MG63 (cell line): Measurements from ENCODE around the gene BDKRB1. TPM values are rescaled to one million over a fixed set of nuclear protein-coding genes. Genes with fewer than 3 reads are reported as not detected.

ENCODE experiments used
- DNase-seq: peaks from one replicate; pipeline ENCODE4 v3.0.0-alpha.2; 2020
- H3K27me3 ChIP-seq: fragments of 250-450 bp; sonication (Bioruptor Pico); 2 replicates; pipeline ENCODE4 v1.5.1; 2020; ENCODE audit warnings: mild to moderate bottlenecking, moderate library complexity
- H3K36me3 ChIP-seq: fragments of 250-450 bp; sonication (Bioruptor Pico); 2 replicates; pipeline ENCODE4 v1.5.1; 2020; ENCODE audit warnings: mild to moderate bottlenecking, moderate library complexity
- H3K4me3 ChIP-seq: fragments of 250-450 bp; sonication (Bioruptor Pico); 2 replicates; pipeline ENCODE4 v1.5.1; 2020; ENCODE audit warnings: mild to moderate bottlenecking, moderate library complexity
- H3K9me3 ChIP-seq: fragments of 250-450 bp; sonication (Bioruptor Pico); 2 replicates; pipeline ENCODE4 v1.5.1; 2020; ENCODE audit warnings: mild to moderate bottlenecking, moderate library complexity
- total RNA-seq: library from RNA; depleted of rRNA; stranded (reverse); fragments of >200 nt; shearing (Covaris generic); gene quantifications from 2 replicates; pipeline ENCODE4 v1.2.3, GENCODE V29; 2014; ENCODE audit warnings: low replicate concordance; rRNA removed

The BDKRB1 gene
- total RNA-seq, 1 experiment from 2014 or later = 30.5 TPM

- Histone ChIP-seq H3K27me3 (no peaks in the 10 kb centered on the region), H3K4me3 (no peak overlapping the region), H3K36me3 (no peaks in the 10 kb centered on the region), H3K9me3 (no peaks in the 10 kb centered on the region)
- DNase-seq = no peak
Measured at GRCh38 chr14:96284430-96284829, 28.4 kb downstream of the BDKRB1 start.

DNA sequence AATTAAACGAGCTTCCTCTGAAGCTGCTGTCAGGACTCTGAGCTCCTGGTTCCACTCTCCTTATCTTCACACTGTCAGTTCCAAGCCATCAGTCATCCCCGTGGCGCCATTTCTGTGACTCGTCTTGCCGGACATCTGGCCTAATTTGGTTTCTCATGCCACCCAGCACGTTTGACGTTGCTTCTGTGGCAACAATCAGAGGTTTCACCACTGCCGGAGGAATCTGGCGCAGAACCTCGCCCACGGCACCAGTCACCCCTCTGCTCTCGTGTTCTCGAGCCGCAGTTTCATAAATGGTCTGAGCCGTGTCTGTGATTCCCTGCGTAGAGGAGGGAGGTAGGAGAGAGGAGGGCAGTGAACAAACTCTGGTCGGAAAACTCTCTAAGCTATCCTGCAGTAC is 29.7 kb downstream of the BDKRB1 start:
- H3K27me3 ChIP-seq = no peaks in the 10 kb centered on the region
- no peak overlapping the region for H3K4me3 ChIP-seq
- H3K9me3 ChIP-seq = no peaks in the 10 kb centered on the region
- DNase-seq = no peak
- no peaks in the 10 kb centered on the region for H3K36me3 ChIP-seq

- H3K36me3 ChIP-seq = no peaks in the 10 kb centered on the region
- no peaks in the 10 kb centered on the region for H3K9me3 ChIP-seq
- H3K27me3 ChIP-seq = no peaks in the 10 kb centered on the region
- no peak overlapping the region for H3K4me3 ChIP-seq
- DNase-seq = no peak
Measured at GRCh38 chr14:96286251-96286650, 30.2 kb downstream of the BDKRB1 start.

DNA sequence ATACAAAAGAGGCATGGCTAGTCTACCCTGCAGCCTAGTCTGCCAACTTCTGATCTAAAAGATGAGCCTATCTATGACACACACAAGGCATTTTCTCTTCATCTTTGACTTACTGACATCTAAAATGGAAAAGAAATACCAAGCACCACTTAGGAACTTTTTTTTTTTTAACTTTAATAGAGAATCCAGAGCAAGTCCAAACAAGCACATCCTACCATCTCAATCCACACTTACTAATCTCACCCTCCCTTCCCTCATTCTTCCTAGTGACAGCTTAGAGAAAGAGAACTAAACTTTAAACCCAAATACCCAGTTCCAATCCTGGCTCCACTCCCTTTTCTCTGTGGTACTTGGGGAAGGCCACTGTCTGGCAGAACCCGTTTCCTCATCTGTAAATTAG is 31.8 kb downstream of the BDKRB1 start:
- no peaks in the 10 kb centered on the region for H3K9me3 ChIP-seq
- no peak overlapping the region for H3K4me3 ChIP-seq
- DNase-seq = no peak
- no peaks in the 10 kb centered on the region for H3K27me3 ChIP-seq
- no peaks in the 10 kb centered on the region for H3K36me3 ChIP-seq

GRCh38 chr14:96294246-96294645 is 38.2 kb downstream of the BDKRB1 start:
- no peak for DNase-seq

GRCh38 chr14:96297000-96297399 is 41.0 kb downstream of the BDKRB1 start:
- DNase-seq = no peak
- no peaks in the 10 kb centered on the region for H3K27me3 ChIP-seq
- H3K36me3 ChIP-seq = no peaks in the 10 kb centered on the region; the same call in 1 of the 2 replicates
- H3K4me3 ChIP-seq = no peak overlapping the region
- H3K9me3 ChIP-seq = no peaks in the 10 kb centered on the region

More at GRCh38 chr14:96294246-96294645, 38.2 kb downstream of the BDKRB1 start:
- H3K4me3 ChIP-seq = no peak overlapping the region
- no peaks in the 10 kb centered on the region for H3K36me3 ChIP-seq
- H3K27me3 ChIP-seq = no peaks in the 10 kb centered on the region
- no peaks in the 10 kb centered on the region for H3K9me3 ChIP-seq

DNA sequence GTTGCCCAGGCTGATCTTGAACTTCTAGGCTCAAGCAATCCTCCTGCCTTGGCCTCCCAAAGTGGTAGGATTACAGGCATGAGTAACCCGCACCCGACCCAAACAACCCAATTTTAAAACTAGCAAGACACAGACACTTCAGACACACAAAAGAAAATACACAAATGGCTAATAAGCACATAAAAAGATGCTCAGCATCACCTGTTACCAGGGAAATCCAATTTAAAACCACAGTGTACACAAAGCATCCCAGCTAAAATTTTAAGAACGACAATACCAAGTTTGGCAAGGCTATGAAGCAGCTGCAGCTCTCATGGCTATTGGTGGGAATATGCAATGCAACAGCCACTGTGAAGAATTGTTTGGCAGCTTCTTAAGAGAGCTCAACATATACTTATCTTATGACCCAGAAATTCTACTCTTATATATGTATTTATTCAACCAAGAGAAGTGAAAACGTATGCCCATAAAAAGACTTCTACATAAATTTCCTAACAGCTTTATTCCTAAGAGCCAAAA is 42.0 kb downstream of the BDKRB1 start:
- Histone ChIP-seq H3K4me3 (no peak overlapping the region), H3K36me3 (no peaks in the 10 kb centered on the region; the same call in 1 of the 2 replicates), H3K9me3 (no peaks in the 10 kb centered on the region), H3K27me3 (no peaks in the 10 kb centered on the region)
- no peak for DNase-seq

DNA sequence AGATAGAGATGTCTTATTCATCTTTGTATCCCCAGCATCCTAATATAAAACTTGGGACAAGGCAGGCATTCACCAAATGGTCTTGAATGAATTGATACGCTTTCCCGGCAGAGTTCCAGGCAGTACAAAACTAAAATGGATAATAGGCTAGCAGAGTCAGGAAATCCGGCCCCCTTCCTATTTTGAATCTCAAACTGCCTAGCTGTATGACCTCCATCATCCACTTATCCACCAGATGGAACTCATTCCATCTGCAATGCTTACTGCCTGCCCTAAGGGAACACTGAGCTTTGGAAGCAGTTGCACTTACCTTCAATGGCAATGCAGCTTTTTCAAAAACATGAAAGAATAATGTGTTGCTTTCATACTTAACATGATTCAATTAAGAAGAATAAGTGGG is 43.4 kb downstream of the BDKRB1 start:
- Histone ChIP-seq H3K4me3 (no peak overlapping the region), H3K27me3 (no peaks in the 10 kb centered on the region), H3K9me3 (no peaks in the 10 kb centered on the region), H3K36me3 (no peaks in the 10 kb centered on the region; the same call in 1 of the 2 replicates)
- no peak for DNase-seq

DNA sequence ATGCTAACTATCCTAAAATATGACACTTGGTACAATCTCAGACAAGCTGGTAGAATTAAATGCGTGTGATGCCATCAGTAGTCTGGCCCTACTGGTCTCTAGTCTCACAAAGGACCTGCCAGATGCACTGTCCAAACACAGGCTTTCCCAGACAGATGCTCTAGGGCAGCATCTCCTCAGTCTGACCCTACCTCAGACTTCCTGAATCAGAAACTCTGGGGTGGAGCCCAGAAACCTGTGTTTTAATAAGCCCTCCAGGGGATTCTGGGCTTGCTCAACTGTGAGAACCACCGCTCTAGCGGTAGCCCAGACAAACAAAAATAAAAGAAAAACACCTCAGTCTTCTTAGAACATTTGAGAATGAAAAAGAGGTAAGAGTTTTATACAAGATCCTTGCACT is 48.0 kb downstream of the BDKRB1 start:
- Histone ChIP-seq H3K36me3 (no peaks in the 10 kb centered on the region; the same call in 1 of the 2 replicates), H3K4me3 (no peak overlapping the region), H3K27me3 (no peaks in the 10 kb centered on the region), H3K9me3 (no peaks in the 10 kb centered on the region)
- DNase-seq = no peak

DNA sequence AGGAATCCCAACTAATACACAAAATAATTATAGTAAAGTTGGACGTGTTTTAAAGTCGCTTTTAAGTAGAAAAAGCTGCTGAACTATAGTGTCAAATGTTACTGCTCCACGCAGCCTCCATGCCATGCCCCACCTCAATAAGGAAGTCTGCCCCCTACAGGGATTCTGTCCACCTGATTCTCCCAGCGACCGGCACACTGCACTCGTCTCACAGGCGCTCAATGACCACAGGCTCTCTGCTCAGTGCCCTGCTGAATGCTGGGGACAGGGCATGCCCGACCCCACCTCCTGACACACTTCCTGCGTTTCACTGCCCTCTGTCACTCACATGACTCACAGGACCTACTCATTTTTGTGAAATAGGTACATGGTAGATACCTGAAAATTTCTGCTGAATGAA is 48.9 kb downstream of the BDKRB1 start:
- Histone ChIP-seq H3K27me3 (no peaks in the 10 kb centered on the region), H3K36me3 (no peaks in the 10 kb centered on the region; the same call in 1 of the 2 replicates)

DNA sequence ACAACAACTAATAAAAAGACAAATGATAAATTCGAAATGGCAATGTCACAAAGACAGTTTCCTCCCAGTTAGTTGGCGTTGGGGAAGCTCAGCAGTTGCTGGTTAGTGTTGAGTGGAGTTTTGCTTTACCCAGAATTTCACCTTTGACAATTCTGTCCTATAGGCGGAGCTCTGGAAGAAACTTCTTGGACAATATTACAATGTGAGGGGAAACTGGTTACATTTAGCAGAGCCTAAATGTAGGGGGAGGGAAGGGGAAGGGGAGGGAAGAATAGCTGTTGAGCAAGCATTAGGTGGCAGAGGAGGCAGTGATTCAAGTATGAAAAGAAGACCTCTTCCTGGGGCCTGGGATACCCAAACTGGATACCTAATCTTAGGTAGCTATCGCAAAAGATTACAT is 51.4 kb downstream of the BDKRB1 start:
- H3K27me3 ChIP-seq = no peaks in the 10 kb centered on the region
- DNase-seq = no peak
- H3K4me3 ChIP-seq = no peak overlapping the region
- H3K9me3 ChIP-seq = no peaks in the 10 kb centered on the region
- H3K36me3 ChIP-seq = no peaks in the 10 kb centered on the region

More for the DNA sequence above, 48.9 kb downstream of the BDKRB1 start:
- H3K4me3 ChIP-seq = no peak overlapping the region
- H3K9me3 ChIP-seq = no peaks in the 10 kb centered on the region
- no peak for DNase-seq

DNA sequence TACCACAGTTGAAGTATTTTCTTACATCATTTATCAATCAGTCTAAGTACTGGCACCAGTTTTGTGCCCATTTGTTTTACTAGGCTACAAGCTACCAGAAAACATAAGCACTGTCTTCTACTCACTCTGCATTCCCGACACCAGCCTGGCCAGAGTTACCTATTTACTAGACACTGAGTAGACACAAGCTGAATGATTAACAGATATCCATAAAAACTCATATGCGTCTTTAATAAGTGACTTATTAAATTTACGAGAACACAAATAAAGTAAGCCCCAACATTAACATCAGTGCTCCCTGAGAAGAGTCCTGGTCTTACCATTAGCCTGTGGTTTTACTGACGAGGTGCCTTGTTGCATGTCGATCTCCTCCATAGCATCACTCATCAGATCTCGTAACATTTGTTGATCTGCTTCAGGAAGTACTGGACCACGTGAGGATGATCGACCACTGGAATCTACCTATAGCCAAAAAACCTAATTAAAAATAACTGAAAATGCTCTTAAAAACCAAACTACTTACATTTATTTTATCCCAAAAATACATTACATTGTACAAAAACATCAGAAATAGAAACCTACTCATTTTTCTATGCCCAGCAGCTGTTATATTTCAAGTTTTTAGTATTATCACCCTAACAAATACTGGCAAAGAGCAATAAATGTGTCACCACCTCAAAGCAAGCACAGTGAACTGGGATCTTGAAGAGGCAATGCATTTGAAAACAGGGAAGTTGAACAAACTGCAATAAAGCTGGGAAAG is 53.3 kb downstream of the BDKRB1 start:
- Histone ChIP-seq H3K27me3 (no peaks in the 10 kb centered on the region), H3K36me3 (no peaks in the 10 kb centered on the region), H3K4me3 (no peak overlapping the region), H3K9me3 (no peaks in the 10 kb centered on the region)
- no peak for DNase-seq

DNA sequence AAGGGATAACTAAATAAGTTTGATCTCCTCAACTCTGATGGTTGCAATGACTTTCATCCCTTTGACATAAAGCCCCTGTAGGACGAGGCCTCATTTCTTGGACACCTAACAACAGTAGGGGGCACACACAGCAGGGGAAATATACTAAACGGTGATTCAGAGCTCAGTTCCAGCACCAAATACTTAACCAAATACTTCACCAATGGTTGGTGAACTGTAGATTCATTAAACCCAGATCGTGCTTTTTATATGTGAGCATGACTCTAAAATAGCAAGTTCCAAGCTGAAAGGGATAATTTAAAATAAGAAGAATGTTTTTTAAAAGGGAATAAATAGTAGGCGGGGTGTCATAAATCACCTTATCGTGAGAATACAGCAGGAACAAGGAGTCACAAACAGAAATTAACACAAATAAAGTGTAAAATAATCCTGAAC is 53.9 kb downstream of the BDKRB1 start:
- DNase-seq = no peak
- Histone ChIP-seq H3K36me3 (no peaks in the 10 kb centered on the region; the same call in 1 of the 2 replicates), H3K27me3 (no peaks in the 10 kb centered on the region), H3K4me3 (no peak overlapping the region), H3K9me3 (no peaks in the 10 kb centered on the region)

- H3K36me3 ChIP-seq = no peaks in the 10 kb centered on the region; the same call in 1 of the 2 replicates
- DNase-seq = no peak
- H3K4me3 ChIP-seq = no peak overlapping the region
- no peaks in the 10 kb centered on the region for H3K27me3 ChIP-seq
- no peaks in the 10 kb centered on the region for H3K9me3 ChIP-seq
Measured at GRCh38 chr14:96310906-96311305, 54.9 kb downstream of the BDKRB1 start.

Other genes with a start within 250 kb of the BDKRB1 start
- 3.8 and 5.3 TPM in 2 replicates for gene C14orf132, start 216.8 kb upstream of the BDKRB1 start, total RNA-seq
- 8.0 and 8.8 TPM in 2 replicates for gene BDKRB2, start 51.4 kb upstream of the BDKRB1 start, total RNA-seq
- 3.1 and 8.0 TPM in 2 replicates for gene ATG2B, start 107.1 kb downstream of the BDKRB1 start, total RNA-seq
- gene GSKIP, start 107.3 kb downstream of the BDKRB1 start, total RNA-seq = 23.1 and 26.2 TPM in 2 replicates
- gene AK7, start 135.9 kb downstream of the BDKRB1 start, total RNA-seq = 1.5 TPM in 1 of 2 replicates, not detected in the other
- gene PAPOLA, start 246.2 kb downstream of the BDKRB1 start, total RNA-seq = 87.4 and 144 TPM in 2 replicates